Mesothelial cell of epicardium (in vitro differentiated cells): Measurements from ENCODE around the gene PHF24. TPM values are rescaled to one million over a fixed set of nuclear protein-coding genes. Genes with fewer than 3 reads are reported as not detected.
A peak's percentile ranks its signal among the peaks of the same experiment; 100 is the strongest.

Experiments
- DNase-seq, 2 experiments: peaks; one replicate each; pipeline ENCODE4 v3.0.0; 2021; ENCODE audit warnings: low spot score in 2 of 2; ENCODE audit not compliant: unreplicated experiment in 2 of 2
- H3K27ac Mint-ChIP-seq: 2 replicates; pipeline ENCODE4 v1.8.0; 2021; ENCODE audit warnings: mixed read lengths
- H3K27me3 Mint-ChIP-seq: 2 replicates; pipeline ENCODE4 v1.8.0; 2021; ENCODE audit warnings: low read depth, mixed read lengths
- H3K36me3 Mint-ChIP-seq: 2 replicates; pipeline ENCODE4 v1.8.0; 2021; ENCODE audit warnings: mixed read lengths
- H3K4me1 Mint-ChIP-seq: 2 replicates; pipeline ENCODE4 v1.8.0; 2021; ENCODE audit warnings: mixed read lengths
- H3K4me3 Mint-ChIP-seq: 2 replicates; pipeline ENCODE4 v1.8.0; 2021; ENCODE audit warnings: mild to moderate bottlenecking, moderate library complexity, mixed read lengths
- H3K9me3 Mint-ChIP-seq: 2 replicates; pipeline ENCODE4 v1.8.0; 2021; ENCODE audit warnings: mixed read lengths
- total RNA-seq: library from RNA; stranded (reverse); gene quantifications from 3 replicates; pipeline ENCODE4 v1.2.1, GENCODE V29; 2021
- TF ChIP-seq, protein P1 (sequence below): fragments of 200-600 bp; sonication (generic); IDR thresholded peaks from one replicate; pipeline ENCODE4 v1.5.0; 2021; ENCODE audit warnings: antibody characterized with exemption; ENCODE audit not compliant: unreplicated experiment

Gene PHF24
- total RNA-seq, 1 donor from 2014 or later: 0.83 TPM

DNA sequence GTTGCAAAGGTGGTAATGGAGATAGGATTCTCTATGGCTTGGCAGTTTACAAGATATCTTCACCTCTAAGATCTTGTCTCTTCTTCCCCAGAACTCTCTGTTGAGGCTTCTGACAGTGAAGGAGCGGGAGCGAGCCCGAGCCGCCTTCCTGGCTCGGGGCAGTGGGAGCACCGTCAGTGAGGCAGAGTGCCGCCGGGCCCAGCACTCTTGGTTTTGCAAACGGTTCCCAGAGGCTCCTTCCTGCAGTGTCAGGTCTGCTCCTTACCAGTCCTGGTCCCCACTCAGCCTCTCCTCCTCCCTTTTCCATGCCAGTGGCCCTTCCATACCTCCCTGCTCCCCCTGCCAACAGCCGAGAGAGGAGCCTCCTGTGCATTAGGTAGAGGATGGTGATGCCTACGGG is 18.9 kb downstream of the PHF24 start:
- no peaks in the 10 kb centered on the region for H3K36me3 Mint-ChIP-seq
- TF ChIP-seq, protein P1, sequence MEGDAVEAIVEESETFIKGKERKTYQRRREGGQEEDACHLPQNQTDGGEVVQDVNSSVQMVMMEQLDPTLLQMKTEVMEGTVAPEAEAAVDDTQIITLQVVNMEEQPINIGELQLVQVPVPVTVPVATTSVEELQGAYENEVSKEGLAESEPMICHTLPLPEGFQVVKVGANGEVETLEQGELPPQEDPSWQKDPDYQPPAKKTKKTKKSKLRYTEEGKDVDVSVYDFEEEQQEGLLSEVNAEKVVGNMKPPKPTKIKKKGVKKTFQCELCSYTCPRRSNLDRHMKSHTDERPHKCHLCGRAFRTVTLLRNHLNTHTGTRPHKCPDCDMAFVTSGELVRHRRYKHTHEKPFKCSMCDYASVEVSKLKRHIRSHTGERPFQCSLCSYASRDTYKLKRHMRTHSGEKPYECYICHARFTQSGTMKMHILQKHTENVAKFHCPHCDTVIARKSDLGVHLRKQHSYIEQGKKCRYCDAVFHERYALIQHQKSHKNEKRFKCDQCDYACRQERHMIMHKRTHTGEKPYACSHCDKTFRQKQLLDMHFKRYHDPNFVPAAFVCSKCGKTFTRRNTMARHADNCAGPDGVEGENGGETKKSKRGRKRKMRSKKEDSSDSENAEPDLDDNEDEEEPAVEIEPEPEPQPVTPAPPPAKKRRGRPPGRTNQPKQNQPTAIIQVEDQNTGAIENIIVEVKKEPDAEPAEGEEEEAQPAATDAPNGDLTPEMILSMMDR: no peak
- no peak for DNase-seq
- no peak overlapping the region for H3K4me3 Mint-ChIP-seq
- H3K27me3 Mint-ChIP-seq: peaks cover 72% of the 10 kb centered on the region
- H3K4me1 Mint-ChIP-seq: no peaks in the 10 kb centered on the region
- H3K27ac Mint-ChIP-seq: no peak overlapping the region
- H3K9me3 Mint-ChIP-seq: no peaks in the 10 kb centered on the region

DNA sequence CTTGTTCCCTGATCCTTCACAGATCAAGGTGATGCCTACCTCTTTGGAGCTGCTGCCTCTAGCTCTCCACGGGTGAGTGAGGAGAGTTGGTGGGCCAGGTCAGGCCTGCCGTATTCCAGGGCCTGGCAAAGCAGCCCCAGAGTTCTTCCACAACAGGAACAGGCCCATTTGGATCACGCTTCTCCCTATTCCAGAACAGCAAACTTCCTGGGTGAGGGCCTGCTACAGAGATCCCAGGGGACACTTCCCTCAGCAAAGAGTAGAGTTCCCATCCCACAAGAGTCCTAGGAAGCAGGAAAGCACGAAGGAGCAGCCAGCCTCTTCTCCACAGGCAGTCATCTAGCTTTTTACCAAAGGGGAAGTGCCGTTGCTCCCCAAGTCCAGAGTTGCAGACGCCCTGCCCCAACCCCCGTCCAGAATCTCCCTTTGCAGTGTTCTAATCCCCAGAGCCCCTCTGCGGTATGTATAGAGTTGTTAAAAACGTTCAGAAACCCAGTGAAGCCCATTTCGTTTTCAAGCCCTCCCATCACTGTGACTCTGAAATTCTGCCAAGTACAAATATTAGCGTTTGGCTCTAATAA is 22.2 kb downstream of the PHF24 start:
- Mint-ChIP-seq H3K27me3 (peaks cover 55% of the 10 kb centered on the region), H3K27ac (no peak overlapping the region), H3K36me3 (no peaks in the 10 kb centered on the region), H3K4me3 (no peak overlapping the region), H3K4me1 (no peaks in the 10 kb centered on the region), H3K9me3 (no peaks in the 10 kb centered on the region)
- no peak for DNase-seq
- TF ChIP-seq, protein P1: no peak

DNA sequence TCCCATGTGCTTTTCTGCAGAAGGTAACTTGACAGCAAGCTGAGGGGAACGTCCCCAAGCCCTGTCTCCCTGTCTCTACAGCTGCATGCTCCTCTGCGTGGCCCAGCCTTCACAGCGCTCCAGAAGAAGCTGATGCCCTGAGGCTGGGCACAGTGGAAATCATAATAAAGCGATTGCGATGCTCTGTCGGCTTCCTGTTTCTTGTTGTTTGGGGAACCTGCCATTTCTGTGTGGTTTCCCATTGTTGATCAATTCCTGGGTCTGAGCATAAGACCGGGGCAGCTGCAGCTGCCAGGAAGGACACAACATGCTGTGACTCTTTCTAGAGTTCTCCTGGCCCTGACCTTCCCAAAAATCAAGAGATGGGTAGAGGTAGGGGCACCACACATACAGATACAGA is 24.3 kb downstream of the PHF24 start:
- Mint-ChIP-seq H3K4me3 (no peak overlapping the region), H3K36me3 (no peaks in the 10 kb centered on the region), H3K9me3 (no peaks in the 10 kb centered on the region), H3K4me1 (peaks cover 2% of the 10 kb centered on the region), H3K27me3 (peaks cover 35% of the 10 kb centered on the region), H3K27ac (no peak overlapping the region)
- TF ChIP-seq, protein P1: no peak
- DNase-seq: no peak

DNA sequence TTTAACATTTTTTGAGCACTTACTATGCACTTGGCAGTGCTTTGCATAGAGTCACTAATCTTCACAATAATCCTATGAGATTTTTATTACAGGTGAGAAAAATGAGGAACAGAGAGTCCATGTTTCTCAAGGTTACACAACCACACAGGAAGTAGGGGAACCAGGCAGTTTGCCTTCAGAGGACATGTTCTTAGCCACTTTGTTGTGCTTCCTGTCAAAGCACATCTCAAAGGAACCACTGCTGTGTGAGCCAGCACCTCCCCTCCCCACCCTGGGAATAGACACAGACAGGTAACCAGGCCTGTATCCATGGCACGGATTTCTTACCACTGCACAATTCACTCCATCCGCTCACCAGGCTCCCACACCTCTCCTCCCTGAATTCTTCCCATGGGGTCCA is 25.1 kb downstream of the PHF24 start:
- DNase-seq: no peak
- no peaks in the 10 kb centered on the region for H3K9me3 Mint-ChIP-seq
- TF ChIP-seq, protein P1: no peak
- H3K27me3 Mint-ChIP-seq: peaks cover 27% of the 10 kb centered on the region
- H3K27ac Mint-ChIP-seq: no peak overlapping the region
- H3K4me1 Mint-ChIP-seq: peaks cover 4% of the 10 kb centered on the region
- H3K36me3 Mint-ChIP-seq: no peaks in the 10 kb centered on the region
- H3K4me3 Mint-ChIP-seq: no peak overlapping the region

DNA sequence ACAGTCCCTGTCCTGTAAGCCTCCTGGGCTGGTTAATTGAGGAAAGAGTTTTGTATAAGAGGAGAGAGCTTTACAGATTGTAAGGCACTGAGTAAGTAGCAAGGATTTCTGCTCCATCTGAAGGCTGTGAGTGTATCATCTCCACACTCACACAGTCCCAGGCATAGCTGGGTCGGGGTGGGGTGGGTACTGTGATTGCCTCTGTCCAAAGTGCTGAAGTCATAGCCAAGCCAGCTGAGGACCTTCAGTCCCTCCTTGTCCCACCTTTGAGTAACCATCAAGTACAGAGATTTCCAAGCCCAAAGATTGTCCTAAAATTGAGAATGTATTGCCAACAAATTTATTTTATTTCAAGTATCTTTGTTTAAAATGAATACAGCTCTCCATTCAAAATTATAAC is 26.0 kb downstream of the PHF24 start:
- no peaks in the 10 kb centered on the region for H3K9me3 Mint-ChIP-seq
- TF ChIP-seq, protein P1: no peak
- H3K27me3 Mint-ChIP-seq: peaks cover 21% of the 10 kb centered on the region
- DNase-seq: no peak
- no peak overlapping the region for H3K4me3 Mint-ChIP-seq
- H3K4me1 Mint-ChIP-seq: peaks cover 10% of the 10 kb centered on the region
- no peaks in the 10 kb centered on the region for H3K36me3 Mint-ChIP-seq
- H3K27ac Mint-ChIP-seq: no peak overlapping the region

DNA sequence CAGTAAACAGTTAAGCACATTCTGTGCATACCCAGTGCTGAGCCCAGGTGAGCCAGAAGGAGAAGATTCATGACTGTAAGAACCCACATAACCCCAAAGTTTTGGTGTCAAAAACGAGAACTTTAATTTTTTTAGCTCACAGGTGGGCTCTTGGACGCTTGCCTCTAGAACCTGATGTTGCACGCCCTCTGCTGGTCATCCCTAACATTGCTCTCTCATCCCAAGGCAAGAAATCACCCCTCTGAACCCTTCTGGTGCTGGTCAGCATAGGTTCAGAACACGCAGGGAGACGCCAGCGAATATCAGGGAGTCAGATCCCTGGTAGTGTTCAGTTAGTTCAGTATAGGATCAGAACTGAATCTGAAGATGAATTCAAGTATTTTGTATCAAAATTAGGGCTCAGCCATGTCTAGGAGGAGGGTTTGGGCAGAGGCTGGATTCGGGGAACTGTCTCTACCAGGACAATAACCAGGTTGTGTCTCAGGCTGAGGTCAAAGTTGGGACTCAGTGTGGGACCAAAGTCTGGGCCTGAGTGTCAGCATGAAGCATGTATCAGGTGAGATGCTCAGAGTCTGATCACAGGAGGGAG is 27.3 kb downstream of the PHF24 start:
- TF ChIP-seq, protein P1: peak; percentile 87
- peak in 1 of 2 experiments; percentile 80 for DNase-seq
- Mint-ChIP-seq H3K4me3 (no peak overlapping the region), H3K36me3 (no peaks in the 10 kb centered on the region), H3K4me1 (peaks cover 18% of the 10 kb centered on the region), H3K27ac (no peak overlapping the region), H3K9me3 (no peaks in the 10 kb centered on the region), H3K27me3 (peaks cover 11% of the 10 kb centered on the region)
